Mesenchymal stem cell (in vitro differentiated cells and primary cell): ENCODE data around the gene HS1BP3.

Experiments
- DNase-seq: peaks from one replicate; pipeline ENCODE4 v3.0.0-alpha.2; 2013
- H2AFZ ChIP-seq: one replicate; pipeline ENCODE4 v1.6.1; 2013; ENCODE audit warnings: low read depth, mild to moderate bottlenecking, control low read depth, inconsistent platforms, low read length, moderate library complexity
- H2AK5ac ChIP-seq: 2 replicates; pipeline ENCODE4 v1.6.1; 2013; ENCODE audit warnings: low read length, moderate library complexity, mild to moderate bottlenecking, inconsistent platforms; ENCODE audit not compliant: severe bottlenecking
- H2BK120ac ChIP-seq: one replicate; pipeline ENCODE4 v1.6.1; 2013; ENCODE audit warnings: low read depth, mild to moderate bottlenecking, inconsistent platforms, low read length, moderate library complexity
- H2BK12ac ChIP-seq, 2 experiments: one replicate each; pipeline ENCODE4 v1.6.1; 2013; ENCODE audit warnings: inconsistent platforms in 2 of 2, low read length in 2 of 2, mild to moderate bottlenecking in 2 of 2, moderate library complexity in 2 of 2, control low read depth in 1 of 2
- H2BK15ac ChIP-seq: one replicate; pipeline ENCODE4 v1.6.1; 2013; ENCODE audit warnings: mild to moderate bottlenecking, low read depth, inconsistent platforms; ENCODE audit not compliant: poor library complexity, severe bottlenecking
- H2BK5ac ChIP-seq: 2 replicates; pipeline ENCODE4 v1.6.1; 2013; ENCODE audit warnings: low read depth, mild to moderate bottlenecking, low read length, control low read depth, inconsistent platforms; ENCODE audit not compliant: poor library complexity, severe bottlenecking
- H3K14ac ChIP-seq, 2 experiments: one replicate each; pipeline ENCODE4 v1.6.1; 2013; ENCODE audit warnings: inconsistent platforms in 2 of 2, low read length in 2 of 2, control low read depth in 1 of 2, mild to moderate bottlenecking in 1 of 2, moderate library complexity in 1 of 2
- H3K18ac ChIP-seq, 2 experiments: one replicate each; pipeline ENCODE4 v1.6.1; 2013; ENCODE audit warnings: inconsistent platforms in 2 of 2, low read length in 2 of 2, control low read depth in 1 of 2, low read depth in 1 of 2, mild to moderate bottlenecking in 1 of 2
- H3K23ac ChIP-seq, 2 experiments: one replicate each; pipeline ENCODE4 v1.6.1; 2013; ENCODE audit warnings: inconsistent platforms in 2 of 2, low read length in 2 of 2, mild to moderate bottlenecking in 2 of 2, moderate library complexity in 2 of 2, control low read depth in 1 of 2
- H3K27ac ChIP-seq: 2 replicates; pipeline ENCODE4 v1.5.1; 2013; ENCODE audit warnings: mild to moderate bottlenecking, moderate library complexity, low read length, control low read depth, inconsistent platforms; ENCODE audit not compliant: poor library complexity, severe bottlenecking
- H3K27me3 ChIP-seq, 2 experiments: 2 replicates each; pipeline versions ENCODE4 v1.6.1 to v1.7.0; 2013; ENCODE audit warnings: low read length in 2 of 2, mild to moderate bottlenecking in 2 of 2, moderate library complexity in 2 of 2, control low read depth in 1 of 2, inconsistent platforms in 1 of 2; ENCODE audit not compliant: control insufficient read depth in 1 of 2, insufficient read depth in 1 of 2
- H3K36me3 ChIP-seq, 2 experiments: 2 replicates each; pipeline versions ENCODE4 v1.6.1 to v1.7.0; 2013; ENCODE audit warnings: low read length in 2 of 2, control low read depth in 1 of 2, inconsistent platforms in 1 of 2, low read depth in 1 of 2, mild to moderate bottlenecking in 1 of 2; ENCODE audit not compliant: insufficient read depth in 2 of 2, control insufficient read depth in 1 of 2
- H3K4ac ChIP-seq, 2 experiments: one replicate each; pipeline ENCODE4 v1.6.1; 2013; ENCODE audit warnings: inconsistent platforms in 2 of 2, low read length in 2 of 2, mild to moderate bottlenecking in 2 of 2, moderate library complexity in 2 of 2, control low read depth in 1 of 2, low read depth in 1 of 2
- H3K4me1 ChIP-seq: 2 replicates; pipeline ENCODE4 v1.6.1; 2013; ENCODE audit warnings: low read depth, low read length, control low read depth; ENCODE audit not compliant: control insufficient read depth, insufficient read depth
- H3K4me2 ChIP-seq: 2 replicates; pipeline ENCODE4 v1.6.1; 2013; ENCODE audit warnings: low read length, mild to moderate bottlenecking, inconsistent platforms; ENCODE audit not compliant: poor library complexity, severe bottlenecking
- H3K4me3 ChIP-seq, 2 experiments: 2 replicates each; pipeline versions ENCODE4 v1.5.1 to v1.7.0; 2013; ENCODE audit warnings: low read length in 2 of 2, mild to moderate bottlenecking in 2 of 2, control low read depth in 1 of 2, low read depth in 1 of 2; ENCODE audit not compliant: insufficient read depth in 1 of 2
- H3K79me1 ChIP-seq: replicated peaks from 2 replicates; pipeline ENCODE4 v1.6.1; 2013; ENCODE audit warnings: mild to moderate bottlenecking, control low read depth, low read length, inconsistent platforms; ENCODE audit not compliant: poor library complexity, severe bottlenecking
- H3K9ac ChIP-seq: 2 replicates; pipeline ENCODE4 v1.7.0; 2013; ENCODE audit warnings: mild to moderate bottlenecking, low read length, moderate library complexity
- H3K9me3 ChIP-seq: 2 replicates; pipeline ENCODE4 v1.7.0; 2013; ENCODE audit warnings: mild to moderate bottlenecking, low read length; ENCODE audit not compliant: control insufficient read depth
- H4K8ac ChIP-seq: one replicate; pipeline ENCODE4 v1.6.1; 2013; ENCODE audit warnings: inconsistent platforms, mild to moderate bottlenecking, low read length, moderate library complexity
- H4K91ac ChIP-seq: one replicate; pipeline ENCODE4 v1.6.1; 2013; ENCODE audit warnings: mild to moderate bottlenecking, low read length, inconsistent platforms
- WGBS: methylation state at CpG from one replicate; pipeline ENCODE4 v1.1.7; 2013; ENCODE audit warnings: mixed read lengths; 5-methylcytosine and 5-hydroxymethylcytosine counted together

Gene HS1BP3

GRCh38 chr2:20584045-20584398, 66.9 kb downstream of the HS1BP3 start:
- Histone ChIP-seq H3K27me3 (no peaks in the 10 kb centered on the region), H2BK15ac (no peak overlapping the region), H3K27ac (peak overlapping the region; percentile 95), H3K9ac (no peak overlapping the region), H3K9me3 (no peaks in the 10 kb centered on the region), H3K4me1 (peaks cover 47% of the 10 kb centered on the region), H2BK5ac (peak overlapping the region; percentile 87), H3K4ac (peak overlapping the region; percentile 10 to 75), H3K4me3 (no peak overlapping the region), H2AFZ (no peak overlapping the region), H2BK120ac (peak overlapping the region; percentile 85), H2AK5ac (peak overlapping the region; percentile 88), H3K18ac (peak overlapping the region; percentile 71 to 93), H4K91ac (peak overlapping the region; percentile 94), H3K36me3 (no peaks in the 10 kb centered on the region), H3K14ac (peak overlapping the region in 1 of 2 experiments; percentile 53), H3K23ac (no peak overlapping the region), H3K79me1 (no peaks in the 10 kb centered on the region), H4K8ac (peak overlapping the region; percentile 81), H3K4me2 (peak overlapping the region; percentile 4), H2BK12ac (peak overlapping the region; percentile 49 to 91)
- whole genome bisulfite sequencing = 57% methylated on average over 3 of the region's 3 CpGs
- DNase-seq = no peak

- H2BK15ac ChIP-seq = peak overlapping the region; percentile 26
- H3K18ac ChIP-seq = peak overlapping the region; percentile 71 to 93
- H4K8ac ChIP-seq = peak overlapping the region; percentile 59
- H3K14ac ChIP-seq = peak overlapping the region in 1 of 2 experiments; percentile 9
- WGBS = 95% methylated on average over 7 of the region's 7 CpGs
- H2BK12ac ChIP-seq = peak overlapping the region; percentile 49 to 91
- H3K4me1 ChIP-seq = peaks cover 52% of the 10 kb centered on the region
- peak overlapping the region; percentile 88 for H2AK5ac ChIP-seq
- H3K27me3 ChIP-seq = no peaks in the 10 kb centered on the region
- no peaks in the 10 kb centered on the region for H3K9me3 ChIP-seq
- H2AFZ ChIP-seq = no peak overlapping the region
- no peaks in the 10 kb centered on the region for H3K36me3 ChIP-seq
- peak overlapping the region; percentile 94 for H4K91ac ChIP-seq
- H3K4me2 ChIP-seq = no peak overlapping the region
- peak overlapping the region; percentile 87 for H2BK5ac ChIP-seq
- H3K4me3 ChIP-seq = no peak overlapping the region
- H3K9ac ChIP-seq = no peak overlapping the region
- peak overlapping the region; percentile 95 for H3K27ac ChIP-seq
- no peak for DNase-seq
- H3K4ac ChIP-seq = peak overlapping the region; percentile 10 to 75
- no peak overlapping the region for H3K23ac ChIP-seq
- H3K79me1 ChIP-seq = no peaks in the 10 kb centered on the region
- peak overlapping the region; percentile 85 for H2BK120ac ChIP-seq
These were observed 67.4 kb downstream of the HS1BP3 start for GRCh38 chr2:20583425-20583881.

- H3K23ac ChIP-seq = no peak overlapping the region
- peak overlapping the region; percentile 88 for H2AK5ac ChIP-seq
- H3K79me1 ChIP-seq = no peaks in the 10 kb centered on the region
- no peak overlapping the region for H3K4me3 ChIP-seq
- WGBS = 92% methylated on average over 5 of the region's 5 CpGs
- no peak overlapping the region for H2BK120ac ChIP-seq
- peaks cover 58% of the 10 kb centered on the region for H3K4me1 ChIP-seq
- no peak overlapping the region for H3K9ac ChIP-seq
- peak overlapping the region; percentile 39 for H2BK15ac ChIP-seq
- no peaks in the 10 kb centered on the region for H3K9me3 ChIP-seq
- DNase-seq = no peak
- peak overlapping the region; percentile 86 for H4K91ac ChIP-seq
- H2AFZ ChIP-seq = peak overlapping the region; percentile 34
- H3K36me3 ChIP-seq = no peaks in the 10 kb centered on the region
- H3K18ac ChIP-seq = peak overlapping the region; percentile 31 to 90
- no peak overlapping the region for H3K27ac ChIP-seq
- peak overlapping the region; percentile 20 to 89 for H3K4ac ChIP-seq
- peak overlapping the region; percentile 51 to 80 for H2BK12ac ChIP-seq
- H4K8ac ChIP-seq = peak overlapping the region; percentile 24
- H2BK5ac ChIP-seq = peak overlapping the region; percentile 11
- H3K14ac ChIP-seq = peak overlapping the region in 1 of 2 experiments; percentile 87
- H3K4me2 ChIP-seq = no peak overlapping the region
- no peaks in the 10 kb centered on the region for H3K27me3 ChIP-seq
These were observed 68.2 kb downstream of the HS1BP3 start for GRCh38 chr2:20582600-20583221.

GRCh38 chr2:20580690-20581437, 70.0 kb downstream of the HS1BP3 start:
- Histone ChIP-seq H3K23ac (no peak overlapping the region), H4K91ac (peak overlapping the region; percentile 5), H2BK12ac (peak overlapping the region in 1 of 2 experiments; percentile 65)

More at GRCh38 chr2:20580690-20581437, 70.0 kb downstream of the HS1BP3 start:
- no peak overlapping the region for H2AFZ ChIP-seq
- H3K18ac ChIP-seq = peak overlapping the region; percentile 46 to 67
- H3K36me3 ChIP-seq = no peaks in the 10 kb centered on the region
- peaks cover 0 to 3% of the 10 kb centered on the region in 2 experiments for H3K27me3 ChIP-seq
- peaks cover 55% of the 10 kb centered on the region for H3K4me1 ChIP-seq
- peak overlapping the region; percentile 6 for H3K27ac ChIP-seq
- no peak overlapping the region for H3K4me2 ChIP-seq
- H3K4ac ChIP-seq = no peak overlapping the region
- peak overlapping the region; percentile 15 for H2BK15ac ChIP-seq
- H2AK5ac ChIP-seq = peak overlapping the region; percentile 42
- no peak overlapping the region for H2BK120ac ChIP-seq
- no peak overlapping the region for H3K4me3 ChIP-seq
- peak overlapping the region; percentile 5 for H4K8ac ChIP-seq
- H3K14ac ChIP-seq = no peak overlapping the region
- peak overlapping the region; percentile 21 for H2BK5ac ChIP-seq
- H3K9ac ChIP-seq = no peak overlapping the region
- no peaks in the 10 kb centered on the region for H3K79me1 ChIP-seq
- no peaks in the 10 kb centered on the region for H3K9me3 ChIP-seq
- DNase-seq = no peak
- 91% methylated on average over 3 of the region's 4 CpGs for WGBS
